IMR-90 (cell line): ENCODE results near the gene CHN2. TPM values are rescaled to one million over a fixed set of nuclear protein-coding genes. Genes with fewer than 3 reads are reported as not detected.

ENCODE experiments used
- ATAC-seq: fragments of 200-7000 bp; cut with Tn5 transposase; 2 replicates; pipeline ENCODE4 v1.9.1; 2020; ENCODE audit warnings: low read depth, mild to moderate bottlenecking, moderate library complexity
- BruUV-seq: library from RNA; stranded (reverse); fragments of 400-500 nt; replicated peaks from 2 replicates; lab custom pipeline; 2021; lab: Mats Ljungman, UMichigan
- CTCF ChIA-PET: fragments of 300-600 bp; formaldehyde crosslinking; extraction: SDS; loops from one replicate; lab custom pipeline; 2021; ENCODE audit warnings: antibody characterized with exemption; lab: Yijun Ruan, JAX
- POLR2A ChIA-PET: fragments of 300-600 bp; sonication (Branson Sonifier 250); formaldehyde crosslinking; loops from one replicate; lab custom pipeline; 2022; ENCODE audit warnings: antibody characterized with exemption; ENCODE audit not compliant: unreplicated experiment; lab: Charles Lee
- DNase-seq: peaks from one replicate; pipeline ENCODE4 v3.0.0; 2013
- H2AFZ ChIP-seq: replicated peaks from 2 replicates; pipeline ENCODE3; 2013; ENCODE audit warnings: low read length, mild to moderate bottlenecking; ENCODE audit not compliant: poor library complexity
- H2AK5ac ChIP-seq: 2 replicates; pipeline ENCODE4 v1.6.1; 2013; ENCODE audit warnings: low read depth, low read length, inconsistent platforms
- H2AK9ac ChIP-seq: replicated peaks from 2 replicates; pipeline ENCODE3; 2013; ENCODE audit warnings: mild to moderate bottlenecking, low read depth, low read length, moderate library complexity; ENCODE audit not compliant: poor library complexity
- H2BK120ac ChIP-seq: 2 replicates; pipeline ENCODE4 v1.6.1; 2013; ENCODE audit warnings: low read depth, low read length, inconsistent platforms
- H2BK15ac ChIP-seq: 3 replicates; pipeline ENCODE4 v1.6.1; 2013; ENCODE audit warnings: low read depth, low read length, inconsistent platforms
- H2BK20ac ChIP-seq: 2 replicates; pipeline ENCODE4 v1.6.1; 2013; ENCODE audit warnings: low read depth, mild to moderate bottlenecking, inconsistent platforms, low read length, moderate library complexity
- H2BK5ac ChIP-seq: 2 replicates; pipeline ENCODE4 v1.6.1; 2013; ENCODE audit warnings: mild to moderate bottlenecking, low read depth, low read length, inconsistent platforms; ENCODE audit not compliant: poor library complexity, severe bottlenecking
- H3K14ac ChIP-seq: replicated peaks from 2 replicates; pipeline ENCODE4 v1.6.1; 2013; ENCODE audit warnings: low read depth, low read length, inconsistent platforms
- H3K18ac ChIP-seq: 2 replicates; pipeline ENCODE4 v1.6.1; 2013; ENCODE audit warnings: low read depth, low read length, control low read depth
- H3K23ac ChIP-seq: 2 replicates; pipeline ENCODE4 v1.6.1; 2013; ENCODE audit warnings: low read depth, low read length, inconsistent platforms
- H3K27ac ChIP-seq: 2 replicates; pipeline ENCODE4 v1.5.1; 2013; ENCODE audit warnings: mild to moderate bottlenecking, control low read depth, low read length; ENCODE audit not compliant: insufficient read depth
- H3K27me3 ChIP-seq: 2 replicates; pipeline ENCODE4 v1.6.1; 2013; ENCODE audit warnings: low read length; ENCODE audit not compliant: control insufficient read depth, insufficient read depth
- H3K36me3 ChIP-seq: 2 replicates; pipeline ENCODE4 v1.6.1; 2013; ENCODE audit warnings: low read length, mixed read lengths; ENCODE audit not compliant: control insufficient read depth, insufficient read depth
- H3K4ac ChIP-seq: 2 replicates; pipeline ENCODE4 v1.6.1; 2013; ENCODE audit warnings: low read depth, low read length, inconsistent platforms
- H3K4me1 ChIP-seq: 2 replicates; pipeline ENCODE4 v1.6.1; 2013; ENCODE audit warnings: low read length, mixed read lengths; ENCODE audit not compliant: control insufficient read depth, insufficient read depth
- H3K4me2 ChIP-seq: 2 replicates; pipeline ENCODE4 v1.6.1; 2013; ENCODE audit warnings: low read depth, mild to moderate bottlenecking, control low read depth, low read length, moderate library complexity
- H3K4me3 ChIP-seq: 2 replicates; pipeline ENCODE4 v1.5.1; 2013; ENCODE audit warnings: low read depth, mild to moderate bottlenecking, control low read depth, low read length, moderate library complexity; ENCODE audit not compliant: insufficient read depth
- H3K56ac ChIP-seq: 2 replicates; pipeline ENCODE4 v1.6.1; 2013; ENCODE audit warnings: low read length, inconsistent platforms; ENCODE audit not compliant: insufficient read depth; ENCODE audit errors: extremely low read depth
- H3K79me1 ChIP-seq, 2 experiments: 2 replicates each; pipeline ENCODE4 v1.6.1; 2013; ENCODE audit warnings: low read length in 2 of 2, inconsistent platforms in 1 of 2, low read depth in 1 of 2
- H3K9ac ChIP-seq: 2 replicates; pipeline ENCODE4 v1.6.1; 2013; ENCODE audit warnings: low read depth, low read length, control low read depth
- H3K9me1 ChIP-seq: 2 replicates; pipeline ENCODE4 v1.6.1; 2013; ENCODE audit warnings: low read length, inconsistent platforms; ENCODE audit not compliant: insufficient read depth
- H3K9me3 ChIP-seq: 2 replicates; pipeline ENCODE4 v1.6.1; 2013; ENCODE audit warnings: low read length; ENCODE audit not compliant: control insufficient read depth, insufficient read depth
- H4K20me1 ChIP-seq: 2 replicates; pipeline ENCODE4 v1.6.1; 2013; ENCODE audit warnings: low read length, inconsistent platforms; ENCODE audit not compliant: insufficient read depth
- H4K5ac ChIP-seq: 2 replicates; pipeline ENCODE4 v1.6.1; 2013; ENCODE audit warnings: mild to moderate bottlenecking, low read depth, low read length, control low read depth
- H4K8ac ChIP-seq, 2 experiments: 2 replicates each; pipeline ENCODE4 v1.6.1; 2013; ENCODE audit warnings: low read depth in 2 of 2, low read length in 2 of 2, control low read depth in 1 of 2, inconsistent platforms in 1 of 2
- H4K91ac ChIP-seq: 2 replicates; pipeline ENCODE4 v1.6.1; 2013; ENCODE audit warnings: low read depth, low read length, inconsistent platforms; ENCODE audit not compliant: insufficient read depth
- CTCF ChIP-seq: conservative IDR thresholded peaks from 2 replicates; pipeline ENCODE4 v1.5.1; 2012; ENCODE audit warnings: mild to moderate bottlenecking, low read depth, low read length, improper control_type of control experiment
- FOS ChIP-seq: fragments of 150-350 bp; IDR thresholded peaks from 2 replicates; pipeline ENCODE4 v1.6.1; 2016; ENCODE audit warnings: low read depth, low read length
- MXI1 ChIP-seq: IDR thresholded peaks from 2 replicates; pipeline ENCODE4 v1.6.1; 2012; ENCODE audit warnings: low read depth, mild to moderate bottlenecking, low read length, moderate library complexity, borderline replicate concordance
- NFE2L2 ChIP-seq: fragments of 150-350 bp; IDR thresholded peaks from 2 replicates; pipeline ENCODE4 v1.6.1; 2016; ENCODE audit warnings: low read depth, mild to moderate bottlenecking, low read length
- POLR2A ChIP-seq: IDR thresholded peaks from 2 replicates; pipeline ENCODE4 v1.6.1; 2012; ENCODE audit warnings: mild to moderate bottlenecking, low read depth, low read length
- WGBS, 2 experiments: methylation state at CpG; one replicate each; pipeline versions ENCODE4 v1.1.5 to v1.1.7; 2013; ENCODE audit warnings: missing lambda C conversion rate in 2 of 2; ENCODE audit not compliant: insufficient read length in 1 of 2; ENCODE audit errors: extremely low coverage in 2 of 2; 5-methylcytosine and 5-hydroxymethylcytosine counted together
- dilution Hi-C: fragments of 300-500 bp; cut with HindIII; formaldehyde crosslinking; loops from one replicate; pipeline ENCODE4 v1.14.3; 2018; ENCODE audit warnings: low sequenced_read_pairs; ENCODE audit not compliant: unreplicated experiment
- in situ Hi-C: fragments of 300-500 bp; cut with MboI; formaldehyde crosslinking; loops from 3 replicates; pipeline ENCODE4 v1.14.3; 2019; ENCODE audit warnings: low sequenced_read_pairs, inconsistent platforms, mixed read lengths
- intact Hi-C: fragments of 100-400 bp; cut with micrococcal nuclease; formaldehyde crosslinking; loops from 2 replicates; pipeline ENCODE4 v1.10.0; 2022
- polyA plus RNA-seq, 3 experiments: library from polyadenylated mRNA; depleted of rRNA; stranded (reverse); fragments of >200 nt; gene quantifications; 2 replicates each; pipeline ENCODE4 v1.2.3, GENCODE V29; 2012; ENCODE audit warnings: low replicate concordance in 1 of 3
- total RNA-seq: library from RNA; depleted of rRNA; stranded (reverse); fragments of >200 nt; gene quantifications from 2 replicates; pipeline ENCODE4 v1.2.3, GENCODE V29; 2012

CHN2 gene
- total and polyA plus RNA-seq, 2 of the 4 experiments (the other 2 are of a cell fraction): not detected

GRCh38 chr7:29265208-29265923, 70.8 kb downstream of the CHN2 start:
- dilution Hi-C loops (no loop called here), in situ Hi-C loops (no loop called here), intact Hi-C loops (no loop called here)
- no peak overlapping the region for H3K9ac ChIP-seq
- no peak for TF ChIP-seq FOS
- TF ChIP-seq NFE2L2: no peak
- TF ChIP-seq POLR2A: no peak
- TF ChIP-seq MXI1: no peak
- TF ChIP-seq CTCF: no peak
- ATAC-seq: no peak
- no peak for DNase-seq
- no peak overlapping the region for H3K18ac ChIP-seq
- no peak overlapping the region for H2BK15ac ChIP-seq
- no peak overlapping the region for H2BK20ac ChIP-seq
- no peaks in the 10 kb centered on the region for H3K27me3 ChIP-seq
- H3K23ac ChIP-seq: no peak overlapping the region
- no peak overlapping the region for H4K5ac ChIP-seq
- CTCF ChIA-PET: no interaction called here
- peaks cover 3% of the 10 kb centered on the region for H3K9me3 ChIP-seq
- no TSS peak for BruUV-seq
- H3K9me1 ChIP-seq: no peaks in the 10 kb centered on the region
- H2AFZ ChIP-seq: no peak overlapping the region
- no peak overlapping the region for H2AK9ac ChIP-seq
- no peak overlapping the region for H2BK5ac ChIP-seq
- H3K4me2 ChIP-seq: no peak overlapping the region
- no peaks in the 10 kb centered on the region for H4K20me1 ChIP-seq
- no peak overlapping the region for H2BK120ac ChIP-seq
- POLR2A ChIA-PET: no interaction called here
- H3K36me3 ChIP-seq: no peaks in the 10 kb centered on the region
- no peak overlapping the region for H4K91ac ChIP-seq
- H3K4me3 ChIP-seq: no peak overlapping the region
- 52% methylated on average over 2 of the region's 6 CpGs; no CpG with 5 or more reads in 1 of the 2 experiments for WGBS, 2 experiments
- no peaks in the 10 kb centered on the region for H3K4me1 ChIP-seq
- H3K14ac ChIP-seq: no peak overlapping the region
- H3K4ac ChIP-seq: no peak overlapping the region
- no peaks in the 10 kb centered on the region for H3K79me1 ChIP-seq
- no peak overlapping the region for H2AK5ac ChIP-seq
- no peak overlapping the region for H3K56ac ChIP-seq
- no peak overlapping the region for H4K8ac ChIP-seq
- H3K27ac ChIP-seq: no peak overlapping the region
